ENCODE results near the gene SPNS2.

SPNS2 gene

GRCh38 chr17:4500191-4500571, 1.5 kb downstream of the SPNS2 start:
- no peak for TF ChIP-seq CTCF (conservative IDR thresholded peaks at IDR 0.05)

DNA sequence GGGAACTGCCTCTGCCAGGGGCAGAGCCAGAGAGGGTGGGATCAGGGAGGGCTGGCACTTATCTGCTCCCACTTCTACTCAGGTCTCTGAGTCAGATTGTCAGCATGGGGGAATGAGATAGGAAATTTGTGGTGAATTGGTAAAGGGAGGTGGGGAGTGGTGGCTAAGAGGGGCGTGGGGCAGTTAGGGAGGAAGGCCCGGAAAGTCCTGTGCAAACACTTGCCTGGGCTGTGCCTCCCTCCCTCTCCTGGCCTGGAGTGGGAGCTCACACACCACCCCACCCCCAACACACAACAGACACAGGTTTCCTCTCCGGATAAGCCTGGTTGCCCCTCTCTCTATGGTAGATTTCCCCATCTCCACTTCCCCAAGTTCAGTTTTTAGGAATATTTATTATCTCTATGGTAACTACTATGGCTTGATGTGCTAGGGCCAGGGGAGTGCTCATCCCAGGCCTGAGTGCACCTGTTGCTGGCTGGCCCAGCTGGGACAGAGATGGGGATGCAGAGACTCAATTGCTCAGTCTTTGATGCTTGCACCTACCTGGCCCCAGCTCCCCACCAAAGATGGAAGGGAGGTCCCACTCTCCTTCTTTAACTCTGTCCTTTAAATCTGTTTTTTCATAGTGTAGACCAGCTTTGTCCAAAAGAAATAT, 2.7 kb downstream of the SPNS2 start:
- no peak for TF ChIP-seq CTCF (conservative IDR thresholded peaks at IDR 0.05)
- H3K27ac ChIP-seq: no peak overlapping the region

More at GRCh38 chr17:4500191-4500571, 1.5 kb downstream of the SPNS2 start:
- H3K27ac ChIP-seq: no peak overlapping the region

GRCh38 chr17:4502466-4503154, 3.9 kb downstream of the SPNS2 start:
- no peak for TF ChIP-seq CTCF (conservative IDR thresholded peaks at IDR 0.05)
- H3K27ac ChIP-seq: no peak overlapping the region

GRCh38 chr17:4503283-4504025, 4.8 kb downstream of the SPNS2 start:
- no peak for TF ChIP-seq CTCF (conservative IDR thresholded peaks at IDR 0.05)

GRCh38 chr17:4504188-4504587, 5.5 kb downstream of the SPNS2 start:
- no peak for TF ChIP-seq CTCF (conservative IDR thresholded peaks at IDR 0.05)
- H3K27ac ChIP-seq: no peak overlapping the region

More at GRCh38 chr17:4503283-4504025, 4.8 kb downstream of the SPNS2 start:
- H3K27ac ChIP-seq: no peak overlapping the region

GRCh38 chr17:4505187-4505586, 6.5 kb downstream of the SPNS2 start:
- TF ChIP-seq CTCF (conservative IDR thresholded peaks at IDR 0.05): no peak
- no peak overlapping the region for H3K27ac ChIP-seq

DNA sequence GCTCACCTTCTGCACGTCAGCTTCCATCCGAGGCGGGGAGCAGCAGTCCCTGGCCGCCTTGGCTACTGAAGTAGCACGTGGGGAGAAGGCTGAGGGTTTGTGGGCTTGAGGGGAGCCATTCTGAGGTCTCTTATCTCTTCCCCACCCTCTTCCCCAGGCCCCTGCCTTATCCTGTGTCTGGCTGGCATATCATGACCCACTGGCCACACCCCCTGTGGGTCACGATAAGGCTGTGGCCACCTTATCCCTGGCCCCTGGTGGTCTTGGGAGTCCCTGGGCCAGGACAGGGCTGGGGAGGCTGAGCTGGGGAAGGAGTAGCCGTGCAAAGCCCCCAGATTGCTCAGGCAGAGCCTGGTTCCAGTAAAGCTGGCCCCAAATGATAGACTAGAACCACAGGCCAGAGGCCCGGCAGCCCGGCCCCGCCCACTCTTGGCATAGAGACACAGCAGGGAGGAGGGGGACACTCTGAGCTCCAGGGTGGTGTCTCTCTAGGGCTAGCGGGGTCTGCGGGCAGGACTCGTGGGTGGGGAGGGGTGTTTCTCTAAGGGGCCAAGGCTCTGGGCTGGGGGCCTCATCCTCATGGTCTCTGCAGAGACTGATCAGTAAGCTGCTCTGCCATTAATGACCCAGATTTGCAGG, 7.6 kb downstream of the SPNS2 start:
- TF ChIP-seq CTCF (conservative IDR thresholded peaks at IDR 0.05): no peak
- no peak overlapping the region for H3K27ac ChIP-seq

Data from VCaP (cell line).